Stimulated activated CD8-positive, alpha-beta memory T cell treated with anti-CD3 and anti-CD28 coated beads, Interleukin-4, amount 100 ng/mL, for 4 hours (primary cell): ENCODE data around the gene SLC25A3.
"Not testable (repeated sequence)": the region's sequence is repeated elsewhere in the genome, so short reads cannot be mapped to it uniquely, and the experiment has no call there.

Source experiments
- DNase-seq, 2 donors: peaks; one replicate each; pipeline ENCODE4 v3.0.0-alpha.2; 2020; ENCODE audit warnings: low read depth in 2 of 2, low spot score in 1 of 2

Gene SLC25A3

GRCh38 chr12:98593351-98594049 lies at the start of gene SLC25A3:
SLC25A3 (plus strand) TSS chr12:98593686; CDS start chr12:98593979, 293 bp downstream.
- peak; percentile 87 to 89 for DNase-seq

GRCh38 chr12:98543701-98544100 lies 49.8 kb upstream of the SLC25A3 start:
- no peak for DNase-seq

- DNase-seq: no peak
These were observed 48.7 kb upstream of the SLC25A3 start for GRCh38 chr12:98544751-98545150.

- DNase-seq: no peak
These were observed 43.9 kb upstream of the SLC25A3 start for GRCh38 chr12:98549371-98550110.

GRCh38 chr12:98551787-98552186 lies 41.7 kb upstream of the SLC25A3 start:
- no peak for DNase-seq

- DNase-seq: not testable (repeated sequence)
These were observed 35.4 kb upstream of the SLC25A3 start for GRCh38 chr12:98558097-98558496.

GRCh38 chr12:98559666-98560065 lies 33.8 kb upstream of the SLC25A3 start:
- DNase-seq: no peak

- DNase-seq: no peak
These were observed 31.6 kb upstream of the SLC25A3 start for GRCh38 chr12:98561846-98562245.

GRCh38 chr12:98572010-98572409 lies 21.5 kb upstream of the SLC25A3 start:
- DNase-seq: no peak

- DNase-seq: no peak
These were observed 19.4 kb upstream of the SLC25A3 start for GRCh38 chr12:98574110-98574509.

GRCh38 chr12:98575013-98575412 lies 18.5 kb upstream of the SLC25A3 start:
- DNase-seq: no peak

- DNase-seq: not testable (repeated sequence)
These were observed 16.7 kb upstream of the SLC25A3 start for GRCh38 chr12:98576795-98577194.

- DNase-seq: no peak
These were observed 15.1 kb upstream of the SLC25A3 start for GRCh38 chr12:98578392-98578791.

- no peak for DNase-seq
These were observed 14.7 kb upstream of the SLC25A3 start for GRCh38 chr12:98578821-98579220.

GRCh38 chr12:98579347-98579746 lies 14.1 kb upstream of the SLC25A3 start:
- no peak for DNase-seq

GRCh38 chr12:98579835-98580234 lies 13.7 kb upstream of the SLC25A3 start:
- DNase-seq: no peak

- DNase-seq: no peak
These were observed 12.8 kb upstream of the SLC25A3 start for GRCh38 chr12:98580695-98581094.

- DNase-seq: no peak
These were observed 12.4 kb upstream of the SLC25A3 start for GRCh38 chr12:98581101-98581500.

GRCh38 chr12:98582093-98582492 lies 11.4 kb upstream of the SLC25A3 start:
- no peak for DNase-seq

GRCh38 chr12:98587084-98587483 lies 6.4 kb upstream of the SLC25A3 start:
- DNase-seq: no peak

GRCh38 chr12:98591209-98591608 lies 2.3 kb upstream of the SLC25A3 start:
- no peak for DNase-seq

GRCh38 chr12:98592825-98593322 lies 612 bp upstream of the SLC25A3 start:
- DNase-seq: no peak
